ENCODE measurements around the gene SLC12A9.
A peak's percentile ranks its signal among the peaks of the same experiment; 100 is the strongest.

Gene SLC12A9

GRCh38 chr7:100890653-100891567 lies 38.4 kb downstream of the SLC12A9 start:
- Mint-ChIP-seq H3K9me3 (no peaks in the 10 kb centered on the region), H3K4me1 (ENCODE audit: low read depth) (peaks cover 40% of the 10 kb centered on the region), H3K36me3 (ENCODE audit: low read depth) (peaks cover 33% of the 10 kb centered on the region), H3K4me3 (peak overlapping the region; percentile 83), H3K27ac (peak overlapping the region; percentile 55), H3K27me3 (peaks cover 37% of the 10 kb centered on the region)
- DNase-seq = no peak

- peaks cover 43% of the 10 kb centered on the region for H3K27me3 Mint-ChIP-seq
- peaks cover 38% of the 10 kb centered on the region for H3K4me1 Mint-ChIP-seq (ENCODE audit: low read depth)
- no peak for DNase-seq
- H3K9me3 Mint-ChIP-seq = no peaks in the 10 kb centered on the region
- H3K27ac Mint-ChIP-seq = peak overlapping the region; percentile 55
- H3K36me3 Mint-ChIP-seq (ENCODE audit: low read depth) = peaks cover 25% of the 10 kb centered on the region
- H3K4me3 Mint-ChIP-seq = peak overlapping the region; percentile 67
These were observed 39.2 kb downstream of the SLC12A9 start for GRCh38 chr7:100891568-100892247.

DNA sequence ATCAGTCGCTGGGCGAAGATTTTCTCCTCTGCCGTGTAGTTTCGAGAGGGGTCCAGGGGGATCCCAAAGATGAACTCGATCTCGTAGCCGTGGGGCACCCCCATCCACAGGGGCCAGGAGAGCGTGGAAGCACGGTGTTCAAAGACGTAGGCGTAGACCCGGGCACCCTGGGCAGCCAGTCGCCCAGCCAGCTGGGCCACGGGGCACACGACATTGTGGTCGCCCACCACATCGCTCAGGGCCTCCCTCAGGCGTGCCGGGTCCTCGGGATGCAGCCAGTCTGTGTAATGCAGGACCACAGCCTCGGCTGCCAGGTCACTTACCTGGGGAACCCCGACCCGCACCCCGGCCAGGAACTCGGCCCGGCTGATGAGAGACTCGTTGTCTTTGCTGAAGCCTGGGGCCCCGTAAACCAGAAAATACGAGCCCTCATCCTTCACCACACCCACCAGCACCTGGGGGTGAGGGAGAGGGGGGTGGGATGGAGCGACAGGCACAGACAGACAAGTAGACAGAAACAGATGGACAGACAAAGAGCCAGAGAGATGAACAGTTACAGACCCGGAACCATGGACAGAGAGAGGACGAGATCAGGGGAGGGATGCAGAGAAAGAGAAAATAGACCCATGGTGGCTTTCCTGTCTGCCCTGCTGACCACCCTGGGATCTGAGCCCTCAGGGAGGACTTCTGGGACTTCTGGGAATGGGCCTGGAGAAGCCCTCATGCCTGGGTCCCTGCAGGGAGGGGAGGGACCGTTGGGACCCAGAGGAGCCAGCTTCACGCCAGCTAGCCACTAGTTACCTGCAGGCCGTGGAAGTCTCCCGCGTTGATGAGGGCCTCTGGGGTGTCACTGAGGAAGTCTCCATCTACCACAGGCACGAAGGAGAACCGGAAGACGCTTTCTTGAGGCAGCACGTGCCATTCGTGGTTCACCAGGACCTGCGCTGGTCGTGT lies 40.1 kb downstream of the SLC12A9 start:
- Mint-ChIP-seq H3K9me3 (no peaks in the 10 kb centered on the region), H3K4me1 (ENCODE audit: low read depth) (peaks cover 29% of the 10 kb centered on the region), H3K36me3 (ENCODE audit: low read depth) (peaks cover 16% of the 10 kb centered on the region), H3K4me3 (no peak overlapping the region), H3K27me3 (peaks cover 49% of the 10 kb centered on the region), H3K27ac (no peak overlapping the region)
- DNase-seq = no peak

GRCh38 chr7:100893318-100893895 lies 40.9 kb downstream of the SLC12A9 start:
- no peak for DNase-seq
- Mint-ChIP-seq H3K9me3 (no peaks in the 10 kb centered on the region), H3K4me3 (no peak overlapping the region), H3K36me3 (ENCODE audit: low read depth) (peaks cover 8% of the 10 kb centered on the region), H3K4me1 (ENCODE audit: low read depth) (peaks cover 21% of the 10 kb centered on the region), H3K27me3 (peaks cover 57% of the 10 kb centered on the region), H3K27ac (no peak overlapping the region)

- peaks cover 1% of the 10 kb centered on the region for H3K36me3 Mint-ChIP-seq (ENCODE audit: low read depth)
- H3K27ac Mint-ChIP-seq = no peak overlapping the region
- H3K27me3 Mint-ChIP-seq = peaks cover 59% of the 10 kb centered on the region
- H3K4me1 Mint-ChIP-seq (ENCODE audit: low read depth) = peaks cover 18% of the 10 kb centered on the region
- H3K4me3 Mint-ChIP-seq = no peak overlapping the region
- no peaks in the 10 kb centered on the region for H3K9me3 Mint-ChIP-seq
- DNase-seq = no peak
These were observed 41.6 kb downstream of the SLC12A9 start for GRCh38 chr7:100893910-100894721.

GRCh38 chr7:100894860-100895700 lies 42.6 kb downstream of the SLC12A9 start:
- Mint-ChIP-seq H3K27ac (no peak overlapping the region), H3K4me1 (ENCODE audit: low read depth) (peaks cover 17% of the 10 kb centered on the region), H3K9me3 (no peaks in the 10 kb centered on the region), H3K36me3 (ENCODE audit: low read depth) (no peaks in the 10 kb centered on the region), H3K4me3 (no peak overlapping the region), H3K27me3 (peaks cover 60% of the 10 kb centered on the region)
- DNase-seq = peak; percentile 80

DNA sequence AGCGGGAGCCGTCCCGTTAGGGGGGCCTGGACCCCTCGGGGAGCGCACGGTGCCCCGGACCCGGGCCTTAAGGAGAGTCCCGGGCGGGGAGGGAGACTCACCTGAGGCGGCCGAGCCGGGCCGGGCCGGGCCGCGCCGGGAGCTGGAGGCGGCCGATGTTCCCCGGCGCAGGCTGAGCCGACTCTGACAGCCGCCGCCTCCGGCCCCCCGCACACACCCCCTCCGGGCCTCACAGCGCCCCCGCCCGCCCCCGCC lies 43.1 kb downstream of the SLC12A9 start, which contains the start of gene ACHE:
Gene ACHE, minus strand, starts transcription at position 188 of the 255 bp plus-strand sequence. CDS start 1,656 bp downstream, outside the sequence.
- H3K9me3 Mint-ChIP-seq = no peaks in the 10 kb centered on the region
- DNase-seq = no peak
- peak within 1 kb of the TSS; percentile 6 for H3K27ac Mint-ChIP-seq
- peaks cover 12% of the 10 kb centered on the region for H3K4me1 Mint-ChIP-seq (ENCODE audit: low read depth)
- H3K4me3 Mint-ChIP-seq = peak within 1 kb of the TSS; percentile 67
- H3K27me3 Mint-ChIP-seq = peaks cover 60% of the 10 kb centered on the region
- H3K36me3 Mint-ChIP-seq (ENCODE audit: low read depth) = no peaks in the 10 kb centered on the region

DNA sequence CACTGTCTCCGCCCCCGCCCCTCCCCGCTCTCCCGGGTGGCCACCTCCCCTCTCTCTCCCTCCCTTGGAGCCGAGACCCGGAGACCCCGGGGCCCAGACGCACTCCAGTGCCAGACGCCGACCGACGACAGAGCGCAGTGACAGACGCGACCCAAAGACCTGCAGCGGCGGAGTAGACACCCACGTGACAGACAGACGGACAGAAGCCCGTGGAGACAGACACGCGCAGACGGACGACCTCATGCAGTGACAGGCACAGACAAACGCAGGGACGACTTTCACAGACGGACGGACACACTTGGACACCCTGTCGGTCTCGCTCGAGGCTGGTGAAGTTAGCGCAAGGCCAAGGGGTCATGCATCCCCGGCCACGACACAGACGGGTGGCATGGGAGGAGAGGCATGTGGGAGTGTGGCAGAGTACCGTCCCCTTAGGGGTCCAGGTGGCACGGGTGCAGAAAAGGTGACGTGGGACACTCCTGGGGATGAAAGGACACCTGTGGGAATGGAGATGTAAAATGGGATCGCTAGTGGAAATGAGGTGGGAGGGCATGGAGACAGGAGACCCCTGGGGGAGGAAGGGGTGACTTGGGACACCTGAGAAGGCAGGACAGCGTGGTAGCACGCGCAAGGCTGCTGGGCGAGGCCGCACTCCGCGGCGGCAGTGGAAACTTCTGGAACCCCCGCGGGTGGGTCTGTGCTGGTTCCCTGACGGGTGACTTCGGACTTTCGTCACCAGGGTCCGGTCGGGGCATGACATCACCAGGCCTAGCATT lies 43.6 kb downstream of the SLC12A9 start:
- DNase-seq = peak; percentile 61
- no peaks in the 10 kb centered on the region for H3K9me3 Mint-ChIP-seq
- H3K27ac Mint-ChIP-seq = peak overlapping the region; percentile 6

DNA sequence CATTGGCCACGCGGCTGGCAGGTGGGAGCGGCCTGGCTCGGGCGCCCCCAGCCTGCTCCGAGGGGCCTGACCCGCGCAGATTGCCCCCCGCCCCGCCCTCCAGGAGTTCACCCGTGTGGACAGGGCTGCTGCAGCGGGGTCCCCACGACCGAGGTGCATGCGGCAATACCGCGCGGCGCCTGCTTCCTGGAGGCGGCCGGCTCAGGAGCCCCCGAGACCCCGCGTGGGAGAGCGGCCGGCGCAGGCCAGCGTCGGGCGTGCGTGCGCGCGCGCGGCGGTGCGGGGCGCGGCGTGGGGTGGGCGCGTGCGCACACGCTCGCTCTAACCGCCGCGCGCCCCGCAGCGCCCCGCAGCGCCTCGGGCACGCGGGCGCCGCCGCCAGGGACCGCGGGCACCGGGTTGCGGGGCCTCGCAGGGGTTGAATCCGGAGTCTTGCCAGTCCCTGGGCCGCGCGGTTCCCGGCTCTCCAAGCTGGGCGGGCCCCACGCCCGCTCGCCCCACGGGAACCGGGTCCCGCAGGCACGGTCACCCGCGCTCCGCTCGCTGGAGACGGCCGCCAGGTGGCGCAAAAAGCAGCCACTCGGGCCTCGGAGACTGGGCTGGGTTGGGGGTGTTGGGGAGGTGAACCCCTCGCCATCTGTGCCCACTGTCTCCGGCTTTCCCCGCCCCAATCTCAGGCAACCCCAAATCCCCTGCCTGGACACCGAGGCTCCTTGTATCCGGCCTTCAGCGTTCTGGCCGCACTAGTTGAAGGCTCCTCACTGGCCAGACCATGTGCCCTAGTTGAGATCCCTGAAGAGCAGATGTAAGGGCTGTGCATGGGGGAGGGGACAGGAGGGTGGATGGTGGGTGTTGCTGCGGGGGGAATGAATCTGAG lies 44.5 kb downstream of the SLC12A9 start:
- no peak overlapping the region for H3K27ac Mint-ChIP-seq
- peaks cover 7% of the 10 kb centered on the region for H3K4me1 Mint-ChIP-seq (ENCODE audit: low read depth)
- H3K9me3 Mint-ChIP-seq = no peaks in the 10 kb centered on the region
- H3K4me3 Mint-ChIP-seq = peak overlapping the region; percentile 42
- peak; percentile 65 for DNase-seq
- peaks cover 54% of the 10 kb centered on the region for H3K27me3 Mint-ChIP-seq
- H3K36me3 Mint-ChIP-seq (ENCODE audit: low read depth) = no peaks in the 10 kb centered on the region

More for the DNA sequence above, 43.6 kb downstream of the SLC12A9 start:
- H3K4me1 Mint-ChIP-seq (ENCODE audit: low read depth) = peaks cover 10% of the 10 kb centered on the region
- peaks cover 62% of the 10 kb centered on the region for H3K27me3 Mint-ChIP-seq
- no peaks in the 10 kb centered on the region for H3K36me3 Mint-ChIP-seq (ENCODE audit: low read depth)
- peak overlapping the region; percentile 67 for H3K4me3 Mint-ChIP-seq

GRCh38 chr7:100897772-100898454 lies 45.4 kb downstream of the SLC12A9 start:
- DNase-seq = no peak
- H3K27ac Mint-ChIP-seq = no peak overlapping the region
- H3K36me3 Mint-ChIP-seq (ENCODE audit: low read depth) = no peaks in the 10 kb centered on the region
- H3K9me3 Mint-ChIP-seq = no peaks in the 10 kb centered on the region
- H3K4me3 Mint-ChIP-seq = no peak overlapping the region
- H3K4me1 Mint-ChIP-seq (ENCODE audit: low read depth) = peaks cover 7% of the 10 kb centered on the region
- peaks cover 44% of the 10 kb centered on the region for H3K27me3 Mint-ChIP-seq

- Mint-ChIP-seq H3K36me3 (ENCODE audit: low read depth) (no peaks in the 10 kb centered on the region), H3K27ac (no peak overlapping the region), H3K27me3 (peaks cover 32% of the 10 kb centered on the region), H3K4me1 (ENCODE audit: low read depth) (peaks cover 7% of the 10 kb centered on the region), H3K9me3 (no peaks in the 10 kb centered on the region), H3K4me3 (no peak overlapping the region)
- no peak for DNase-seq
These were observed 46.9 kb downstream of the SLC12A9 start for GRCh38 chr7:100899432-100899831.

All from activated T-cell treated with anti-CD3 and anti-CD28 coated beads, Interleukin-2, amount 50 U/mL, for 24 hours (primary cell).